ACC112 (cell line): ENCODE data around the gene CLNK.

Experiments
- H2AFZ ChIP-seq: fragments of 200-600 bp; sonication (generic); one replicate; pipeline ENCODE4 v1.6.0; 2017; ENCODE audit warnings: antibody characterized with exemption, low read length; ENCODE audit not compliant: unreplicated experiment
- H3K27ac ChIP-seq: fragments of 200-600 bp; sonication (generic); 2 replicates; pipeline ENCODE4 v1.5.1; 2014; ENCODE audit warnings: low read depth, mild to moderate bottlenecking, antibody characterized with exemption, low read length, moderate library complexity
- H3K27me3 ChIP-seq: fragments of 200-600 bp; sonication (generic); 2 replicates; pipeline ENCODE4 v1.6.1; 2014; ENCODE audit warnings: mild to moderate bottlenecking, antibody characterized with exemption, low read length, moderate library complexity, mixed read lengths; ENCODE audit not compliant: insufficient read depth
- H3K36me3 ChIP-seq: fragments of 200-600 bp; sonication (generic); 2 replicates; pipeline ENCODE4 v1.6.1; 2016; ENCODE audit warnings: mild to moderate bottlenecking, antibody characterized with exemption, low read length, moderate library complexity, mixed read lengths; ENCODE audit not compliant: insufficient read depth
- H3K4me1 ChIP-seq: fragments of 200-600 bp; sonication (generic); one replicate; pipeline ENCODE4 v1.6.1; 2016; ENCODE audit warnings: low read length, mixed read lengths; ENCODE audit not compliant: insufficient read depth, unreplicated experiment, control insufficient read depth
- H3K4me3 ChIP-seq: fragments of 200-600 bp; sonication (generic); 2 replicates; pipeline ENCODE4 v1.5.1; 2014; ENCODE audit warnings: mild to moderate bottlenecking, low read depth, low read length
- H3K79me2 ChIP-seq: fragments of 200-600 bp; sonication (generic); one replicate; pipeline ENCODE4 v1.6.0; 2016; ENCODE audit warnings: low read length; ENCODE audit not compliant: control insufficient read depth, unreplicated experiment, insufficient read depth

CLNK gene

DNA sequence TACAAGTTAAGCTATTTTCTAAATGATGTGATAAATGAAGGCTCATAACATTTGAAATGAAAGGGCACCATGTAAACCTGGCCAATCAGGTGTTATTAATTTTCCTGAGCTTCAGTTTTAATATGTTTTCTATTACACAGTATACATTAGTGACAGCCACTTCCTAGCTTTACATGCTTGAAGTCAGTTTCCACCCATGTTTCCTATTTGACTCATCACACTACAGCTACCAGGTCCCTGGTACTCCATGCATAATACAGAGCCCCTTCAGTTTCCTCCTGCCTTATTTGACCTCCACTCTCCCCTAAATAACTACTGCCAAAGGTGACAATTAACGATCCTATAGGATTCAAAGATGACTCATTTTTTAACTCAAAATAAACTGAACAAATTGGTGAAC is 245.6 kb downstream of the CLNK start:
- H3K27me3 ChIP-seq: no peaks in the 10 kb centered on the region
- no peak overlapping the region for H3K27ac ChIP-seq
- H3K79me2 ChIP-seq: no peaks in the 10 kb centered on the region
- no peak overlapping the region for H2AFZ ChIP-seq
- no peak overlapping the region for H3K4me3 ChIP-seq
- H3K36me3 ChIP-seq: peaks cover 7% of the 10 kb centered on the region
- H3K4me1 ChIP-seq: no peaks in the 10 kb centered on the region

DNA sequence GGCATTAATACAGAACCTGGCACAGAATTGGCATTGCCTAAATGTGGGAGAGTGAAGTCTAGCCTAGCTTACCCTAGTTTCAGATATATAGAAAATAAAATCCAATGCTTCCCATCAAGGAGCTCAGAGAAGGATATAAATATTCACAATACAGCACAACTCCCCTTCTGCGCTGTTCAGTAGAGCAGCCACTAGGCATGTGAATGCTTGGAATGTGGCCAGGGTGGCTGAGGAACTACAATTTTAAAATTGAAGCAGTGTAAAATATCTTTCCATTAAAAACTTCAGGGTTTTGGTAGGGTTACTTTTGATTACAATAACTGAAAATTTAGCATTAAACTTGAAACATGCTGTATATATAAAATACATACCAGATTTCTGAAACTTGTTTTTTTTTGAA is 246.8 kb downstream of the CLNK start:
- Histone ChIP-seq H3K27me3 (no peaks in the 10 kb centered on the region), H2AFZ (no peak overlapping the region), H3K36me3 (no peaks in the 10 kb centered on the region), H3K4me3 (no peak overlapping the region), H3K79me2 (no peaks in the 10 kb centered on the region), H3K27ac (no peak overlapping the region), H3K4me1 (no peaks in the 10 kb centered on the region)
